A673 (cell line): ENCODE data around the gene NCAM2. TPM values are rescaled to one million over a fixed set of nuclear protein-coding genes. Genes with fewer than 3 reads are reported as not detected.

Experiments
- BruUV-seq: library from RNA; stranded (reverse); fragments of 400-500 nt; replicated peaks from 2 replicates; lab custom pipeline; 2021; lab: Mats Ljungman, UMichigan
- CTCF ChIA-PET: fragments of 300-600 bp; sonication (Branson Sonifier 250); formaldehyde crosslinking; loops from one replicate; lab custom pipeline; 2022; ENCODE audit warnings: antibody characterized with exemption; lab: Charles Lee
- POLR2A ChIA-PET: fragments of 300-600 bp; sonication (Branson Sonifier 250); formaldehyde crosslinking; loops from one replicate; lab custom pipeline; 2022; ENCODE audit warnings: antibody characterized with exemption; ENCODE audit not compliant: low non-redundant PET; lab: Charles Lee
- DNase-seq: peaks from one replicate; pipeline ENCODE4 v3.0.0-alpha.2; 2015; ENCODE audit warnings: low spot score
- H3K27ac ChIP-seq: fragments of 200-600 bp; sonication (generic); 2 replicates; pipeline ENCODE4 v1.5.1; 2016; ENCODE audit warnings: mixed run types, low read depth, mild to moderate bottlenecking, mixed read lengths, antibody characterized with exemption, low read length; ENCODE audit not compliant: poor library complexity, severe bottlenecking
- H3K27me3 ChIP-seq: fragments of 200-600 bp; sonication (generic); replicated peaks from 2 replicates; pipeline ENCODE4 v1.6.1; 2017; ENCODE audit warnings: mixed run types, low read depth, mild to moderate bottlenecking, mixed read lengths, antibody characterized with exemption, low read length; ENCODE audit not compliant: insufficient read depth, poor library complexity
- H3K36me3 ChIP-seq: fragments of 200-600 bp; sonication (generic); 2 replicates; pipeline ENCODE4 v1.6.1; 2016; ENCODE audit warnings: mixed run types, mild to moderate bottlenecking, mixed read lengths, antibody characterized with exemption, low read length; ENCODE audit not compliant: insufficient read depth, poor library complexity, severe bottlenecking
- H3K4me1 ChIP-seq: fragments of 200-600 bp; sonication (generic); 2 replicates; pipeline ENCODE4 v1.6.1; 2017; ENCODE audit warnings: mixed run types, mild to moderate bottlenecking, mixed read lengths, antibody characterized with exemption, low read length; ENCODE audit not compliant: insufficient read depth, poor library complexity, severe bottlenecking
- H3K4me3 ChIP-seq: fragments of 200-600 bp; sonication (generic); 2 replicates; pipeline ENCODE4 v1.5.1; 2016; ENCODE audit warnings: low read depth, mixed run types, mild to moderate bottlenecking, mixed read lengths, low read length; ENCODE audit not compliant: poor library complexity, severe bottlenecking
- H3K9me3 ChIP-seq: fragments of 200-600 bp; sonication (generic); 2 replicates; pipeline ENCODE4 v1.6.1; 2016; ENCODE audit warnings: mixed run types, low read depth, mild to moderate bottlenecking, mixed read lengths, antibody characterized with exemption, low read length; ENCODE audit not compliant: poor library complexity, severe bottlenecking
- CTCF ChIP-seq: fragments of 300-800, 200-600 bp; sonication (generic); conservative IDR thresholded peaks from 2 replicates; pipeline ENCODE4 v1.5.1; 2017; ENCODE audit warnings: low read depth, mild to moderate bottlenecking, antibody characterized with exemption, low read length, moderate library complexity, mixed read lengths
- EZH2 ChIP-seq: fragments of 200-600 bp; sonication (generic); IDR thresholded peaks from 2 replicates; pipeline ENCODE4 v1.6.1; 2017; ENCODE audit warnings: borderline replicate concordance, low read depth, mild to moderate bottlenecking, mixed read lengths, antibody characterized with exemption, low read length; ENCODE audit not compliant: poor library complexity, severe bottlenecking
- intact Hi-C: fragments of 100-400 bp; cut with micrococcal nuclease; formaldehyde crosslinking; loops from one replicate; pipeline ENCODE4 v1.10.0; 2022; ENCODE audit not compliant: unreplicated experiment
- total RNA-seq: library from RNA; stranded (reverse); gene quantifications from 2 replicates; pipeline ENCODE4 v1.2.3, GENCODE V29; 2021

NCAM2 gene
- total RNA-seq, 1 experiment from 2014 or later = 38.2 TPM

- H3K4me1 ChIP-seq = no peaks in the 10 kb centered on the region
- TF ChIP-seq CTCF = no peak
- no peak for TF ChIP-seq EZH2
- intact Hi-C loops = no loop called here
- no peak overlapping the region for H3K27ac ChIP-seq
- no peak overlapping the region for H3K4me3 ChIP-seq
- DNase-seq = no peak
- POLR2A ChIA-PET = no interaction called here
- CTCF ChIA-PET = no interaction called here
- H3K27me3 ChIP-seq = no peaks in the 10 kb centered on the region
- no peaks in the 10 kb centered on the region for H3K9me3 ChIP-seq
- no peaks in the 10 kb centered on the region for H3K36me3 ChIP-seq
- BruUV-seq = no TSS peak
Measured at GRCh38 chr21:21268885-21269284, 270.7 kb downstream of the NCAM2 start.

- no peak overlapping the region for H3K27ac ChIP-seq
- CTCF ChIA-PET = no interaction called here
- intact Hi-C loops = no loop called here
- no peaks in the 10 kb centered on the region for H3K9me3 ChIP-seq
- no peaks in the 10 kb centered on the region for H3K36me3 ChIP-seq
- no peak for DNase-seq
- no peaks in the 10 kb centered on the region for H3K27me3 ChIP-seq
- H3K4me3 ChIP-seq = no peak overlapping the region
- POLR2A ChIA-PET = no interaction called here
- H3K4me1 ChIP-seq = no peaks in the 10 kb centered on the region
- no peak for TF ChIP-seq CTCF
- no peak for TF ChIP-seq EZH2
- BruUV-seq = no TSS peak
Measured at GRCh38 chr21:21279193-21279901, 281.1 kb downstream of the NCAM2 start.

- Histone ChIP-seq H3K4me3 (no peak overlapping the region), H3K4me1 (no peaks in the 10 kb centered on the region), H3K9me3 (no peaks in the 10 kb centered on the region), H3K36me3 (no peaks in the 10 kb centered on the region), H3K27ac (no peak overlapping the region), H3K27me3 (no peaks in the 10 kb centered on the region)
- CTCF ChIA-PET = no interaction called here
- TF ChIP-seq CTCF (no peak), EZH2 (no peak)
- no TSS peak for BruUV-seq
- no peak for DNase-seq
- intact Hi-C loops = no loop called here
- POLR2A ChIA-PET = interaction anchor here (0.6 kb wide), 1 partner anchor 1325 kb away, joined by 3 read pairs; no protein-coding TSS in a partner anchor
Measured at GRCh38 chr21:21283810-21284209, 285.6 kb downstream of the NCAM2 start.
